ENCODE data around the gene PDE4B. TPM values are rescaled to one million over a fixed set of nuclear protein-coding genes. Genes with fewer than 3 reads are reported as not detected.

PDE4B gene
- total and polyA plus RNA-seq, 3 experiments from 2014 or later = 29.7 to 34.5 (median 31.4) TPM

- peaks cover 32% of the 10 kb centered on the region for H3K4me1 ChIP-seq (ENCODE audit: insufficient read depth, low read length)
- Mint-ChIP-seq H3K36me3 (no peaks in the 10 kb centered on the region), H3K4me3 (no peak overlapping the region), H3K27ac (peak overlapping the region in 1 of 8 donors; percentile 4), H3K27me3 (no peaks in the 10 kb centered on the region), H3K9me3 (no peaks in the 10 kb centered on the region), H3K4me1 (peaks cover 29 to 48% (median 42%) of the 10 kb centered on the region in 3 donors)
- H3K36me3 ChIP-seq (ENCODE audit: insufficient read depth, low read length) = no peaks in the 10 kb centered on the region
- H3K27me3 ChIP-seq (ENCODE audit: insufficient read depth, low read length, poor library complexity, severe bottlenecking) = no peaks in the 10 kb centered on the region
- no peak overlapping the region for H3K4me3 ChIP-seq (ENCODE audit: low read length)
- ChIA-PET CTCF (interaction anchor here (1.2 to 2.0 kb wide), 4 partner anchors 16 to 147 kb away, joined by 3 to 7 read pairs (median 5); no protein-coding TSS in a partner anchor), POLR2A (no interaction called here)
- H3K27ac ChIP-seq (ENCODE audit: low read depth, low read length) = no peak overlapping the region
- no peaks in the 10 kb centered on the region for H3K9me3 ChIP-seq (ENCODE audit: low read length)
- DNase-seq = no peak
These were observed 505.8 kb downstream of the PDE4B start for GRCh38 chr1:66298464-66298863.

DNA sequence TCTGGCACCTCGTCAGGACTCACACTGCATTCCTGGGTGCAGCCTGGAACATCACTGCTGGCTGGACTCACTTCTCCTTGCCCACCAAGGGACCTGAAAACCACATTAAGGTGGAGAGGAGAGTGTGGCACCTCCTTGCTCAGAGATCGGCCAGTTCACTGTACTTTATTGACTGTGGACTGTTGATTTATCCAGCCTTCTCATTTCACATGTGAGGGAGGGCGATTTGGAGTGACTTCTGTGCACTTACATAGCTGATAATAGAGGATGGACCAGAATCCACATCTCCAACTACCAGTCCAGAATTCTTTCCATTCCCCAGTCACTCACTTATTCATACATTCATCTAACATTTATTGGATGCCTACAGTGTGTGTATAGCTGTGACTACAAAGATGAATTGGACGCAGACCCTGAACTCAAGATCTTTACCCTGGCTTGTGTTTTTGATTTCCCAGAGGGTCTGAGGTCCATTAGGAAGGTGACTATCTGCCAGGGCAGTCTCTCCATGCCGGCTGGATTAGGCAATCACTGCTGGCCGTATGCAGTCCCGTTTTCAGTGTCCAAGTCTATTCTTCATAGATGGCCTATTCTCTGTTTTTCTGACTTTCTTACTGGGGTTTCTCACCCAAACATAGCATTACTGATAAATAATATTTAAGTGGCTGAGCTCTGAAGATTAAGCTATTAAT, 507.7 kb downstream of the PDE4B start:
- H3K4me3 Mint-ChIP-seq = peak overlapping the region in 6 of 7 donors; percentile 78 to 92 (median 85)
- peaks cover 32% of the 10 kb centered on the region for H3K4me1 ChIP-seq (ENCODE audit: insufficient read depth, low read length)
- peak overlapping the region; percentile 4 for H3K4me3 ChIP-seq (ENCODE audit: low read length)
- H3K9me3 Mint-ChIP-seq = no peaks in the 10 kb centered on the region
- H3K27me3 ChIP-seq (ENCODE audit: insufficient read depth, low read length, poor library complexity, severe bottlenecking) = no peaks in the 10 kb centered on the region
- ChIA-PET POLR2A (interaction anchor here (1.0 to 1.8 kb wide), 5 partner anchors 18 to 74 kb away, joined by 3 to 9 read pairs (median 4); no protein-coding TSS in a partner anchor), CTCF (interaction anchor here (0.9 to 3.6 kb wide), 5 partner anchors 25 to 146 kb away, joined by 3 to 24 read pairs (median 6); no protein-coding TSS in a partner anchor)
- peaks cover 30 to 46% (median 44%) of the 10 kb centered on the region in 3 donors for H3K4me1 Mint-ChIP-seq
- no peaks in the 10 kb centered on the region for H3K27me3 Mint-ChIP-seq
- no peaks in the 10 kb centered on the region for H3K36me3 Mint-ChIP-seq
- H3K27ac Mint-ChIP-seq = peak overlapping the region; percentile 83 to 99 (median 94)
- no peaks in the 10 kb centered on the region for H3K36me3 ChIP-seq (ENCODE audit: insufficient read depth, low read length)
- no peaks in the 10 kb centered on the region for H3K9me3 ChIP-seq (ENCODE audit: low read length)
- DNase-seq = no peak
- H3K27ac ChIP-seq (ENCODE audit: low read depth, low read length) = peak overlapping the region; percentile 17

DNA sequence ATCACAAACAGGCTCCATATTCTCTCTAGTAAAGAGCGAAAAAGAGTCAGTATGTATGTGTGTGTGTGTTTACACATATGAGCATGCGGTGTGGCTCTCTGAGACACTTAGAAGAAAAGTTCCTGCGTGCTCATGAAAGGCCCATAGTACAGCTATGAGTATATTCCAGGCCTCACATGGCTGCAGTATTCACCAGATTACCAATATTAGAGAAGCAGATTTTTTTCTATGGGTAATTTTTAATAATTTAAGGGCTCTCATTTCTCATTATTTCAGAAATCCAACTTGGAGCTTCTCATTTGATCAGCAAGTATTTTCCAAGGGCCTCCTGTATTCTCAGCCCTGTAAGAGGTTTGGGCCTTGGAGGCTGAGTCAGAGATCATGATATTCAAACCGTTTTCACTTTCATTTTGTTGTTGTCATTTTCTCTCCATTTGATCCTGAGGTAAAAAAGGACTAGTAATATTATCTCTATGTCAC, 508.3 kb downstream of the PDE4B start:
- Mint-ChIP-seq H3K4me3 (peak overlapping the region; percentile 11 to 92 (median 82)), H3K36me3 (no peaks in the 10 kb centered on the region), H3K27ac (peak overlapping the region; percentile 83 to 99 (median 94)), H3K9me3 (no peaks in the 10 kb centered on the region), H3K27me3 (no peaks in the 10 kb centered on the region), H3K4me1 (peaks cover 30 to 46% (median 44%) of the 10 kb centered on the region in 3 donors)
- DNase-seq = peak in 3 of 5 donors; percentile 49 to 62 (median 52)
- H3K36me3 ChIP-seq (ENCODE audit: insufficient read depth, low read length) = no peaks in the 10 kb centered on the region
- H3K9me3 ChIP-seq (ENCODE audit: low read length) = no peaks in the 10 kb centered on the region
- ChIA-PET POLR2A (interaction anchor here (1.0 to 1.8 kb wide), 5 partner anchors 19 to 74 kb away, joined by 3 to 9 read pairs (median 4); no protein-coding TSS in a partner anchor), CTCF (interaction anchor here (0.9 to 3.6 kb wide), 6 partner anchors 19 to 146 kb away, joined by 3 to 24 read pairs (median 6); no protein-coding TSS in a partner anchor)
- no peaks in the 10 kb centered on the region for H3K27me3 ChIP-seq (ENCODE audit: insufficient read depth, low read length, poor library complexity, severe bottlenecking)
- H3K4me3 ChIP-seq (ENCODE audit: low read length) = peak overlapping the region; percentile 4
- peaks cover 32% of the 10 kb centered on the region for H3K4me1 ChIP-seq (ENCODE audit: insufficient read depth, low read length)
- H3K27ac ChIP-seq (ENCODE audit: low read depth, low read length) = peak overlapping the region; percentile 17

- H3K27me3 Mint-ChIP-seq = no peaks in the 10 kb centered on the region
- H3K4me3 Mint-ChIP-seq = peak overlapping the region; percentile 28 to 77 (median 60)
- H3K9me3 ChIP-seq (ENCODE audit: low read length) = no peaks in the 10 kb centered on the region
These were observed 509.6 kb downstream of the PDE4B start for GRCh38 chr1:66302184-66302742.

DNA sequence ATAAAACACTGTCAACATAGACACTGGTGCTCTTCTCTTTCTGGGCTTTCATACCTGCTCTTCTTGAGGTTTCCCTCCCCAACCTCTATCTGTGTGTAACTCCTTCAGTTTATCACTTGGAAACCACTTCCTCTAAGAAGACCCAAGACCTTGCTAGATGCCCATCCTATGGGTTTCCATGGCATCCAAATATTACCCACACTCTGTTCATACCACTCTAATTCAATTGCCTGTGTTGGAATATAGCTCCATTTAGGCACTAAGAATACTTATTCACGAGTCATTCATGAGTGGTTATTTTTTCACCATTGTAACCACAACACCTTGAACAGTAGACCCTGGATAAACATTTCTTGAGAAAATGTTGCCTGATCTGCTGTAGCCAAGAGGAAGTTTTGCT, 510.1 kb downstream of the PDE4B start:
- Histone ChIP-seq H3K27me3 (ENCODE audit: insufficient read depth, low read length, poor library complexity, severe bottlenecking) (no peaks in the 10 kb centered on the region), H3K9me3 (ENCODE audit: low read length) (no peaks in the 10 kb centered on the region), H3K36me3 (ENCODE audit: insufficient read depth, low read length) (no peaks in the 10 kb centered on the region), H3K4me3 (ENCODE audit: low read length) (no peak overlapping the region), H3K27ac (ENCODE audit: low read depth, low read length) (no peak overlapping the region), H3K4me1 (ENCODE audit: insufficient read depth, low read length) (peaks cover 32% of the 10 kb centered on the region)
- peak overlapping the region; percentile 7 to 98 (median 87) for H3K27ac Mint-ChIP-seq
- ChIA-PET POLR2A (interaction anchor here (0.6 kb wide), 1 partner anchor 30 kb away, joined by 5 read pairs; no protein-coding TSS in a partner anchor), CTCF (interaction anchor here (1.2 to 3.6 kb wide), 5 partner anchors 21 to 133 kb away, joined by 3 to 24 read pairs (median 5); no protein-coding TSS in a partner anchor)
- no peaks in the 10 kb centered on the region for H3K9me3 Mint-ChIP-seq
- no peaks in the 10 kb centered on the region for H3K27me3 Mint-ChIP-seq
- no peaks in the 10 kb centered on the region for H3K36me3 Mint-ChIP-seq
- H3K4me3 Mint-ChIP-seq = peak overlapping the region; percentile 28 to 77 (median 60)
- H3K4me1 Mint-ChIP-seq = peaks cover 30 to 46% (median 44%) of the 10 kb centered on the region in 3 donors
- DNase-seq = peak in 2 of 5 donors; percentile 31 to 61

More at GRCh38 chr1:66302184-66302742, 509.6 kb downstream of the PDE4B start:
- POLR2A ChIA-PET = interaction anchor here (1.8 kb wide), 1 partner anchor 33 kb away, joined by 9 read pairs; no protein-coding TSS in a partner anchor
- Histone ChIP-seq H3K4me1 (ENCODE audit: insufficient read depth, low read length) (peaks cover 32% of the 10 kb centered on the region), H3K4me3 (ENCODE audit: low read length) (no peak overlapping the region), H3K36me3 (ENCODE audit: insufficient read depth, low read length) (no peaks in the 10 kb centered on the region), H3K27ac (ENCODE audit: low read depth, low read length) (no peak overlapping the region), H3K27me3 (ENCODE audit: insufficient read depth, low read length, poor library complexity, severe bottlenecking) (no peaks in the 10 kb centered on the region)
- Mint-ChIP-seq H3K4me1 (peaks cover 30 to 46% (median 44%) of the 10 kb centered on the region in 3 donors), H3K9me3 (no peaks in the 10 kb centered on the region), H3K36me3 (no peaks in the 10 kb centered on the region), H3K27ac (peak overlapping the region; percentile 20 to 98 (median 87))
- CTCF ChIA-PET = interaction anchor here (1.4 to 3.6 kb wide), 6 partner anchors 20 to 144 kb away, joined by 3 to 24 read pairs (median 6); no protein-coding TSS in a partner anchor
- DNase-seq = no peak

DNA sequence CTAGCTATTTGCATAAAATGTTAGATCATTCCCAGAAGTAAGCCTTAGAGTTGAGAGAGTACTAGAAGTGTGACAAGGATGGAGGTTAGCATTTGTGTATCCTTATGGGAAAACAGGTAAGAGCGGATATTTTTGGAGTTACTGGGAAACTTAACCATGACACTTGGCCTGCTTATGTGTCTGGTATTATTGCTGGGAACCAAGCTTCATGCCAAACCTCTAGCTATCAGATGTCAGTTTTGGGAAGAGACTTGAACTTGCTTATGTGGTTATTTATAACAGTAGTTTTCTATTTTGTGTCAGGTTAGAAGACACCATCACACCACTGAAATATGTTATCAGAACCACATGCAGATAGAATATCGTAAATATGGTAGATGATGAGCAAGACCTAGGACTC, 511.0 kb downstream of the PDE4B start:
- H3K27me3 ChIP-seq (ENCODE audit: insufficient read depth, low read length, poor library complexity, severe bottlenecking) = no peaks in the 10 kb centered on the region
- peaks cover 30 to 39% (median 37%) of the 10 kb centered on the region in 3 donors for H3K4me1 Mint-ChIP-seq
- no peaks in the 10 kb centered on the region for H3K9me3 Mint-ChIP-seq
- H3K27me3 Mint-ChIP-seq = no peaks in the 10 kb centered on the region
- peak overlapping the region in 3 of 8 donors; percentile 4 to 73 (median 39) for H3K27ac Mint-ChIP-seq
- H3K4me3 Mint-ChIP-seq = no peak overlapping the region
- no peaks in the 10 kb centered on the region for H3K36me3 Mint-ChIP-seq
- H3K4me1 ChIP-seq (ENCODE audit: insufficient read depth, low read length) = peaks cover 32% of the 10 kb centered on the region
- H3K36me3 ChIP-seq (ENCODE audit: insufficient read depth, low read length) = no peaks in the 10 kb centered on the region
- ChIA-PET CTCF (interaction anchor here (1.2 to 3.6 kb wide), 5 partner anchors 22 to 132 kb away, joined by 3 to 24 read pairs (median 3); no protein-coding TSS in a partner anchor), POLR2A (no interaction called here)
- H3K4me3 ChIP-seq (ENCODE audit: low read length) = no peak overlapping the region
- no peaks in the 10 kb centered on the region for H3K9me3 ChIP-seq (ENCODE audit: low read length)
- H3K27ac ChIP-seq (ENCODE audit: low read depth, low read length) = no peak overlapping the region
- DNase-seq = no peak

DNA sequence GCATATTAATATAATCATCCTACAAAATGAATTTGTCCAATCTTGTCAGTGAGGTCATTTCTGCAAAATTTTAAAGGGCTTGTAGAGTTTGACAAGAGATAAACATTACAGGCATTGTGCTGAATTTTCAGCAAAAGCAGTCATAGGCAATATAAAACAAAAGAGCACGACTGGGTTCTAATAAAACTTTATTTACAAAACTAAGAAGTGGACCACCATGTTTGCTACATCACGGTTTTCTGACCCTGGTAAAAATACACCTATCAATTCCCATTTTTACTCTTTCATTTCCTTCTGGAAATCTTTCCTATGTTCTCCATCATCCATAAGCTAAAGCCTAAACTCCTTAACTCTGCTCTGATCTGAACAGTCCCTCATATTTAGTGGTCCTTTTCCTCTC, 511.4 kb downstream of the PDE4B start:
- no peaks in the 10 kb centered on the region for H3K9me3 ChIP-seq (ENCODE audit: low read length)
- DNase-seq = no peak
- no peaks in the 10 kb centered on the region for H3K9me3 Mint-ChIP-seq
- no peaks in the 10 kb centered on the region for H3K27me3 Mint-ChIP-seq
- ChIA-PET POLR2A (no interaction called here), CTCF (interaction anchor here (1.2 to 1.6 kb wide), 2 partner anchors 22 to 46 kb away, joined by 3 read pairs; no protein-coding TSS in a partner anchor)
- peaks cover 30 to 37% (median 36%) of the 10 kb centered on the region in 3 donors for H3K4me1 Mint-ChIP-seq
- H3K36me3 ChIP-seq (ENCODE audit: insufficient read depth, low read length) = no peaks in the 10 kb centered on the region
- no peak overlapping the region for H3K4me3 Mint-ChIP-seq
- H3K27me3 ChIP-seq (ENCODE audit: insufficient read depth, low read length, poor library complexity, severe bottlenecking) = no peaks in the 10 kb centered on the region
- H3K36me3 Mint-ChIP-seq = no peaks in the 10 kb centered on the region
- H3K27ac ChIP-seq (ENCODE audit: low read depth, low read length) = no peak overlapping the region
- peak overlapping the region in 2 of 8 donors; percentile 31 to 62 for H3K27ac Mint-ChIP-seq
- H3K4me3 ChIP-seq (ENCODE audit: low read length) = no peak overlapping the region
- peaks cover 32% of the 10 kb centered on the region for H3K4me1 ChIP-seq (ENCODE audit: insufficient read depth, low read length)

All from CD8-positive, alpha-beta memory T cell (primary cell).